GM12878 (cell line): ENCODE data around the gene ESYT2. TPM values are rescaled to one million over a fixed set of nuclear protein-coding genes. Genes with fewer than 3 reads are reported as not detected.

Source experiments
- ATAC-seq: fragments of 200-7000 bp; cut with Tn5 transposase; 3 replicates; pipeline ENCODE4 v1.9.1; 2020; ENCODE audit warnings: mild to moderate bottlenecking, moderate library complexity
- BruUV-seq: library from RNA; stranded (reverse); fragments of 400-500 nt; replicated peaks from 2 replicates; lab custom pipeline; 2021; lab: Mats Ljungman, UMichigan
- CTCF ChIA-PET: fragments of 300-600 bp; sonication (Branson Sonifier 250); formaldehyde crosslinking; extraction: SDS; loops from one replicate; lab custom pipeline; 2021; ENCODE audit warnings: inconsistent platforms; lab: Yijun Ruan, JAX
- POLR2A ChIA-PET: fragments of 350-600 bp; formaldehyde crosslinking; extraction: SDS; loops from one replicate; lab custom pipeline; 2021; ENCODE audit warnings: inconsistent platforms; lab: Charles Lee
- RAD21 ChIA-PET: fragments of 300-600 bp; sonication (Branson Sonifier 250); formaldehyde crosslinking; loops from one replicate; lab custom pipeline; 2023; ENCODE audit warnings: antibody characterized with exemption; ENCODE audit not compliant: unreplicated experiment; lab: Charles Lee
- SMC1A ChIA-PET: fragments of 300-600 bp; sonication (Branson Sonifier 250); formaldehyde crosslinking; loops from one replicate; lab custom pipeline; 2023; ENCODE audit not compliant: unreplicated experiment, uncharacterized antibody; lab: Charles Lee
- DNase-seq: peaks from one replicate; pipeline ENCODE4 v3.0.0-alpha.2; 2011; ENCODE audit warnings: low read depth, low spot score
- FAIRE-seq: peaks from 3 replicates; lab custom pipeline; 2011; peaks lifted over from hg19 to GRCh38; lab: Jason Lieb, UNC
- H2AFZ ChIP-seq: 2 replicates; pipeline ENCODE4 v1.6.0; 2011; ENCODE audit warnings: low read depth, low read length, control low read depth; ENCODE audit not compliant: control insufficient read depth
- H3K27ac ChIP-seq: 2 replicates; pipeline ENCODE4 v1.5.1; 2011; ENCODE audit warnings: control low read depth; ENCODE audit not compliant: control insufficient read depth, insufficient read depth
- H3K27me3 ChIP-seq, 2 experiments: replicated peaks in 1 of 2; 2 replicates each; pipeline versions ENCODE4 v1.6.0 to v1.6.1; 2011; ENCODE audit warnings: low read length in 1 of 2; ENCODE audit not compliant: control insufficient read depth in 2 of 2, insufficient read depth in 2 of 2
- H3K36me3 ChIP-seq, 2 experiments: 2 replicates each; pipeline ENCODE4 v1.5.1; 2011; ENCODE audit warnings: low read length in 1 of 2; ENCODE audit not compliant: control insufficient read depth in 2 of 2, insufficient read depth in 2 of 2
- H3K4me1 ChIP-seq: 2 replicates; pipeline ENCODE4 v1.6.1; 2011; ENCODE audit warnings: mild to moderate bottlenecking, low read length, moderate library complexity, mixed read lengths; ENCODE audit not compliant: control insufficient read depth, insufficient read depth
- H3K4me2 ChIP-seq: 2 replicates; pipeline ENCODE4 v1.6.0; 2011; ENCODE audit warnings: control low read depth; ENCODE audit not compliant: control insufficient read depth, insufficient read depth
- H3K4me3 ChIP-seq: fragments of 200-600 bp; sonication (generic); 2 replicates; pipeline ENCODE4 v1.5.1; 2016
- H3K79me2 ChIP-seq: 2 replicates; pipeline ENCODE4 v1.6.0; 2011; ENCODE audit warnings: low read length; ENCODE audit not compliant: control insufficient read depth, insufficient read depth
- H3K9ac ChIP-seq: 2 replicates; pipeline ENCODE4 v1.8.0; 2011; ENCODE audit warnings: low read length, control low read depth, mixed read lengths; ENCODE audit not compliant: control insufficient read depth, insufficient read depth
- H3K9me3 ChIP-seq: replicated peaks from 3 replicates; pipeline ENCODE4 v1.5.1; 2011; ENCODE audit warnings: mild to moderate bottlenecking, low read length; ENCODE audit not compliant: control insufficient read depth, insufficient read depth
- H4K20me1 ChIP-seq: 2 replicates; pipeline ENCODE4 v1.6.0; 2011; ENCODE audit not compliant: control insufficient read depth, insufficient read depth
- ATF2 ChIP-seq: IDR thresholded peaks from 2 replicates; pipeline ENCODE4 v1.6.1; 2012; ENCODE audit warnings: low read length, inconsistent platforms
- CBX5 ChIP-seq: sonication (generic); IDR thresholded peaks from 2 replicates; pipeline ENCODE4 v1.6.1; 2016; ENCODE audit warnings: low read depth, moderate library complexity, mild to moderate bottlenecking, inconsistent platforms
- CHD4 ChIP-seq: fragments of 200-600 bp; sonication (generic); IDR thresholded peaks from 2 replicates; pipeline ENCODE4 v1.6.1; 2016; ENCODE audit warnings: mild to moderate bottlenecking
- EED ChIP-seq: sonication (generic); IDR thresholded peaks from 2 replicates; pipeline ENCODE4 v1.6.1; 2016; ENCODE audit warnings: antibody characterized with exemption, low read depth
- EGR1 ChIP-seq, 2 experiments: IDR thresholded peaks; 1 replicate in 1 of 2; 2 replicates in 1 of 2; pipeline ENCODE4 v1.6.1; 2011 to 2012; ENCODE audit warnings: low read depth in 2 of 2, low read length in 2 of 2, borderline replicate concordance in 1 of 2, mild to moderate bottlenecking in 1 of 2, moderate library complexity in 1 of 2
- EZH2 ChIP-seq: IDR thresholded peaks from 2 replicates; pipeline ENCODE4 v1.6.1; 2012; ENCODE audit warnings: low read depth, mild to moderate bottlenecking, control low read depth, inconsistent platforms, low read length, borderline replicate concordance; ENCODE audit not compliant: control insufficient read depth
- JUND ChIP-seq: IDR thresholded peaks from 2 replicates; pipeline ENCODE4 v1.6.1; 2012; ENCODE audit warnings: low read depth, mild to moderate bottlenecking, low read length, improper control_type of control experiment, moderate library complexity
- KDM1A ChIP-seq: fragments of 200-600 bp; sonication (generic); IDR thresholded peaks from 2 replicates; pipeline ENCODE4 v1.6.1; 2016; ENCODE audit warnings: borderline replicate concordance
- KLF5 ChIP-seq: fragments of 450-650 bp; IDR thresholded peaks from 2 replicates; pipeline ENCODE4 v1.6.1; 2014; ENCODE audit warnings: mild to moderate bottlenecking; ENCODE audit not compliant: partially characterized antibody
- MLLT1 ChIP-seq: fragments of 450-650 bp; IDR thresholded peaks from 2 replicates; pipeline ENCODE4 v1.6.1; 2016; ENCODE audit warnings: mild to moderate bottlenecking
- RFX5 ChIP-seq: IDR thresholded peaks from 2 replicates; pipeline ENCODE4 v1.6.1; 2011; ENCODE audit warnings: low read depth, low read length, improper control_type of control experiment
- SMC3 ChIP-seq: IDR thresholded peaks from 2 replicates; pipeline ENCODE4 v1.6.1; 2011; ENCODE audit warnings: low read length, improper control_type of control experiment, borderline replicate concordance
- SREBF2 ChIP-seq: IDR thresholded peaks from 2 replicates; pipeline ENCODE4 v1.6.1; 2012; ENCODE audit warnings: mild to moderate bottlenecking, low read length
- TBL1XR1 ChIP-seq: IDR thresholded peaks from 2 replicates; pipeline ENCODE4 v1.6.1; 2012; ENCODE audit warnings: low read depth, low read length, improper control_type of control experiment
- TCF3 ChIP-seq: IDR thresholded peaks from 2 replicates; pipeline ENCODE4 v1.6.1; 2012; ENCODE audit warnings: low read depth, mild to moderate bottlenecking, low read length, borderline replicate concordance; ENCODE audit not compliant: insufficient read depth
- WRNIP1 ChIP-seq: IDR thresholded peaks from 2 replicates; pipeline ENCODE4 v1.6.1; 2011; ENCODE audit warnings: low read depth, low read length, improper control_type of control experiment, borderline replicate concordance
- WGBS: methylation state at CpG from one replicate; pipeline ENCODE4 v1.1.6; 2016; ENCODE audit warnings: low lambda C conversion rate; ENCODE audit not compliant: insufficient replicate concordance, insufficient coverage; ENCODE audit errors: missing lambda C conversion rate; 5-methylcytosine and 5-hydroxymethylcytosine counted together
- in situ Hi-C: fragments of 300-500 bp; cut with MboI; formaldehyde crosslinking; loops from 9 replicates; pipeline ENCODE4 v1.14.3; 2018; ENCODE audit warnings: mixed read lengths
- intact Hi-C: fragments of 100-400 bp; cut with micrococcal nuclease; formaldehyde crosslinking; loops from one replicate; pipeline ENCODE4 v1.14.2; 2022; ENCODE audit not compliant: unreplicated experiment
- polyA plus RNA-seq, 11 experiments: library from polyadenylated mRNA; depleted of rRNA in 4 of 11; unstranded in 6 of 11; stranded (reverse) in 5 of 11; fragments of >200 nt; fragmentation: Nextera tagmentation in 4 of 11; fragmentation: Illumina TruSeq in 1 of 11; extraction: Ambion mirVana in 4 of 11; extraction: Trizol in 1 of 11; gene quantifications; 1 replicate in 1 of 11; 2 replicates in 10 of 11; pipeline versions ENCODE4 v1.2.1 to v1.2.3, GENCODE V29; 2011 to 2016; ENCODE audit warnings: inconsistent platforms in 2 of 11, missing spikeins in 2 of 11, low read depth in 1 of 11
- total RNA-seq, 4 experiments: library from RNA; depleted of rRNA in 3 of 4; stranded (reverse); fragments of >200 nt in 3 of 4; fragmentation: Illumina TruSeq in 1 of 4; extraction: Trizol in 1 of 4; gene quantifications; 2 replicates each; pipeline versions ENCODE4 v1.2.1 to v1.2.3, GENCODE V29; 2013 to 2021

ESYT2 gene
- total and polyA plus RNA-seq, 10 of the 15 experiments (the other 5 are each of a cell fraction or from before 2014, with no cell fraction given), result 1.9 to 44.6 (median 21.4) TPM

- ChIA-PET SMC1A (no interaction called here), POLR2A (no interaction called here), RAD21 (no interaction called here), CTCF (no interaction called here)
- Histone ChIP-seq H3K4me2 (no peak overlapping the region), H2AFZ (no peak overlapping the region), H3K27me3 (no peaks in the 10 kb centered on the region), H3K9ac (no peak overlapping the region), H3K4me3 (no peak overlapping the region), H3K36me3 (peaks cover 6 to 13% of the 10 kb centered on the region in 2 experiments), H3K9me3 (no peaks in the 10 kb centered on the region), H3K27ac (no peak overlapping the region), H3K4me1 (no peaks in the 10 kb centered on the region), H4K20me1 (no peaks in the 10 kb centered on the region), H3K79me2 (no peaks in the 10 kb centered on the region)
- in situ Hi-C loops (no loop called here), intact Hi-C loops (no loop called here)
- ATAC-seq, result no peak
- TF ChIP-seq SREBF2 (no peak), KLF5 (no peak), TBL1XR1 (no peak), TCF3 (no peak), SMC3 (no peak), WRNIP1 (no peak), KDM1A (no peak), EZH2 (no peak), EGR1 (IDR thresholded peaks at IDR 0.05; ENCODE audit: borderline replicate concordance in 1 of 2, low read depth in 2 of 2, low read length in 2 of 2) (no peak), MLLT1 (no peak), EED (no peak), RFX5 (no peak), CBX5 (no peak), JUND (no peak), ATF2 (no peak), CHD4 (no peak)
- no peak for FAIRE-seq
- BruUV-seq, result TSS peak; percentile 16
- WGBS, result 96% methylated on average over 16 of the region's 16 CpGs
- no peak for DNase-seq
Observed at GRCh38 chr7:158757404-158757989, 71.8 kb downstream of the ESYT2 start.
